Breast epithelium (tissue), 3 donors: ENCODE results near the gene MGAM2.

ENCODE experiments used
- CTCF ChIP-seq, 3 donors: fragments of 450-650 bp; IDR thresholded peaks; one replicate each; pipeline ENCODE4 v1.5.1; 2016 to 2017; ENCODE audit warnings: antibody characterized with exemption in 3 of 3, mild to moderate bottlenecking in 3 of 3, moderate library complexity in 3 of 3
- POLR2A ChIP-seq: fragments of 450-650 bp; IDR thresholded peaks from one replicate; pipeline ENCODE4 v1.6.1; 2016; ENCODE audit warnings: antibody characterized with exemption, mild to moderate bottlenecking, moderate library complexity

- no peak for TF ChIP-seq CTCF (IDR thresholded peaks at IDR 0.05)
- no peak for TF ChIP-seq POLR2A
Observed at GRCh38 chr7:142150869-142151268, 39.4 kb downstream of the MGAM2 start.
